Liver (tissue), 9 donors: ENCODE results near the gene PLXNA3. TPM values are rescaled to one million over a fixed set of nuclear protein-coding genes. Genes with fewer than 3 reads are reported as not detected.

Experiments used
- DNase-seq: peaks from one replicate; pipeline ENCODE4 v3.0.0-alpha.2; 2017; ENCODE audit warnings: low spot score
- H3K27ac ChIP-seq, 2 donors: one replicate each; pipeline ENCODE4 v1.7.0; 2013; ENCODE audit warnings: inconsistent platforms in 2 of 2, low read length in 2 of 2, control low read depth in 1 of 2, low read depth in 1 of 2, mild to moderate bottlenecking in 1 of 2
- H3K27me3 ChIP-seq, 4 donors: one replicate each; pipeline versions ENCODE4 v1.6.1 to v1.7.0; 2013; ENCODE audit warnings: low read length in 3 of 4, inconsistent platforms in 1 of 4, mild to moderate bottlenecking in 1 of 4, moderate library complexity in 1 of 4; ENCODE audit not compliant: control insufficient read depth in 4 of 4, insufficient read depth in 4 of 4
- H3K36me3 ChIP-seq, 4 donors: one replicate each; pipeline versions ENCODE4 v1.6.1 to v1.7.0; 2013; ENCODE audit warnings: low read length in 3 of 4, mild to moderate bottlenecking in 3 of 4, low read depth in 1 of 4, moderate library complexity in 1 of 4; ENCODE audit not compliant: control insufficient read depth in 4 of 4, insufficient read depth in 3 of 4
- H3K4me1 ChIP-seq, 4 donors: one replicate each; pipeline versions ENCODE4 v1.6.1 to v1.7.0; 2013; ENCODE audit warnings: low read length in 3 of 4, mild to moderate bottlenecking in 3 of 4, moderate library complexity in 1 of 4; ENCODE audit not compliant: control insufficient read depth in 4 of 4, insufficient read depth in 4 of 4
- H3K4me3 ChIP-seq, 3 donors: one replicate each; pipeline versions ENCODE4 v1.6.1 to v1.7.0; 2013; ENCODE audit warnings: low read length in 3 of 3, control low read depth in 1 of 3, low read depth in 1 of 3, mild to moderate bottlenecking in 1 of 3
- H3K9ac ChIP-seq, 2 donors: one replicate each; pipeline ENCODE4 v1.7.0; 2013; ENCODE audit warnings: low read length in 2 of 2, mild to moderate bottlenecking in 2 of 2, moderate library complexity in 2 of 2, control low read depth in 1 of 2, low read depth in 1 of 2
- H3K9me3 ChIP-seq, 4 donors: one replicate each; pipeline versions ENCODE4 v1.6.1 to v1.7.0; 2013; ENCODE audit warnings: low read length in 3 of 4; ENCODE audit not compliant: control insufficient read depth in 4 of 4
- ATF3 ChIP-seq: IDR thresholded peaks from 2 replicates; pipeline ENCODE4 v1.6.1; 2016; ENCODE audit warnings: antibody characterized with exemption
- CTCF ChIP-seq: fragments of 150-350 bp; IDR thresholded peaks from 2 replicates; pipeline ENCODE4 v1.5.1; 2017; ENCODE audit warnings: improper control_type of control experiment, low read depth, low read length; ENCODE audit not compliant: missing input control
- EGR1 ChIP-seq, 2 donors: IDR thresholded peaks; 2 replicates each; pipeline ENCODE4 v1.6.1; 2016 to 2018; ENCODE audit warnings: antibody characterized with exemption in 2 of 2, low read depth in 2 of 2
- FOXA1 ChIP-seq: IDR thresholded peaks from 2 replicates; pipeline ENCODE4 v1.6.1; 2016; ENCODE audit warnings: antibody characterized with exemption
- FOXA2 ChIP-seq: IDR thresholded peaks from 2 replicates; pipeline ENCODE4 v1.6.1; 2016; ENCODE audit warnings: antibody characterized with exemption
- GABPA ChIP-seq, 2 donors: IDR thresholded peaks in 1 of 2; conservative IDR thresholded peaks in 1 of 2; 2 replicates each; pipeline ENCODE4 v1.6.1; 2016; ENCODE audit warnings: antibody characterized with exemption in 2 of 2, mild to moderate bottlenecking in 1 of 2, moderate library complexity in 1 of 2
- HNF4G ChIP-seq: IDR thresholded peaks from 2 replicates; pipeline ENCODE4 v1.6.1; 2016; ENCODE audit warnings: antibody characterized with exemption
- JUND ChIP-seq, 2 donors: IDR thresholded peaks; 2 replicates each; pipeline ENCODE4 v1.6.1; 2016; ENCODE audit warnings: antibody characterized with exemption in 2 of 2
- MAX ChIP-seq: IDR thresholded peaks from 2 replicates; pipeline ENCODE4 v1.6.1; 2016; ENCODE audit warnings: antibody characterized with exemption
- NR2F2 ChIP-seq: IDR thresholded peaks from 2 replicates; pipeline ENCODE4 v1.6.1; 2016; ENCODE audit warnings: antibody characterized with exemption
- RAD21 ChIP-seq, 2 donors: IDR thresholded peaks; 2 replicates each; pipeline ENCODE4 v1.6.1; 2016; ENCODE audit warnings: antibody characterized with exemption in 2 of 2, mild to moderate bottlenecking in 2 of 2
- REST ChIP-seq: IDR thresholded peaks from 2 replicates; pipeline ENCODE4 v1.6.1; 2016; ENCODE audit warnings: antibody characterized with exemption, mild to moderate bottlenecking
- RXRA ChIP-seq, 2 donors: IDR thresholded peaks; 2 replicates each; pipeline ENCODE4 v1.6.1; 2017 to 2018; ENCODE audit warnings: antibody characterized with exemption in 2 of 2, mild to moderate bottlenecking in 1 of 2
- SP1 ChIP-seq: IDR thresholded peaks from 2 replicates; pipeline ENCODE4 v1.6.1; 2018; ENCODE audit warnings: antibody characterized with exemption, mild to moderate bottlenecking
- TAF1 ChIP-seq: conservative IDR thresholded peaks from 2 replicates; pipeline ENCODE4 v1.6.1; 2016; ENCODE audit warnings: antibody characterized with exemption, mild to moderate bottlenecking
- YY1 ChIP-seq: IDR thresholded peaks from 2 replicates; pipeline ENCODE4 v1.6.1; 2016; ENCODE audit warnings: antibody characterized with exemption, mild to moderate bottlenecking
- ZBTB33 ChIP-seq: IDR thresholded peaks from 2 replicates; pipeline ENCODE4 v1.6.1; 2016; ENCODE audit warnings: antibody characterized with exemption
- WGBS: extraction: QIAGEN DNeasy Blood & Tissue Kit; methylation state at CpG from one replicate; pipeline ENCODE4 v1.1.7; 2013; 5-methylcytosine and 5-hydroxymethylcytosine counted together
- polyA plus RNA-seq, 2 donors: library from polyadenylated mRNA; stranded (reverse) in 1 of 2; unstranded in 1 of 2; fragments of 200-250 nt in 1 of 2; fragments of >200 nt in 1 of 2; fragmentation: Nextera tagmentation in 1 of 2; extraction: Ambion mirVana in 1 of 2; gene quantifications; one replicate each; pipeline versions ENCODE4 v1.2.1 to v1.2.3, GENCODE V29; 2013 to 2015
- total RNA-seq, 2 donors: library from RNA; depleted of rRNA; stranded (reverse); fragments of >200 nt; gene quantifications; one replicate each; pipeline ENCODE4 v1.2.3, GENCODE V29; 2014
- donor health status: healthy.
- donor health status: healthy.
- donor health status: healthy.
- donor health status: healthy.
- donor health status: healthy.

The PLXNA3 gene
- total and polyA plus RNA-seq, 4 donors = 1.1 to 1.7 (median 1.5) TPM

GRCh38 chrX:154482786-154483185 is 24.7 kb downstream of the PLXNA3 start:
- no peak overlapping the region for H3K9ac ChIP-seq
- no peaks in the 10 kb centered on the region for H3K9me3 ChIP-seq
- H3K27me3 ChIP-seq = no peaks in the 10 kb centered on the region
- H3K36me3 ChIP-seq = peaks cover 0 to 6% (median under 1%) of the 10 kb centered on the region in 4 donors
- no peak overlapping the region for H3K27ac ChIP-seq
- no peak for DNase-seq
- H3K4me1 ChIP-seq = peaks cover 7 to 32% (median 18%) of the 10 kb centered on the region in 4 donors
- H3K4me3 ChIP-seq = no peak overlapping the region
- TF ChIP-seq TAF1 (no peak), ZBTB33 (no peak), SP1 (no peak), RXRA (IDR thresholded peaks at IDR 0.05) (no peak), REST (no peak), EGR1 (IDR thresholded peaks at IDR 0.05; ENCODE audit: low read depth in 2 of 2) (no peak), ATF3 (no peak), JUND (IDR thresholded peaks at IDR 0.05) (no peak), HNF4G (no peak), NR2F2 (no peak), GABPA (IDR thresholded peaks at IDR 0.05 in 1 of 2, conservative IDR thresholded peaks at IDR 0.05 in 1 of 2) (no peak), RAD21 (IDR thresholded peaks at IDR 0.05) (no peak), YY1 (no peak), CTCF (no peak), FOXA1 (no peak), FOXA2 (no peak)
- 92% methylated on average over 7 of the region's 7 CpGs for WGBS

- WGBS = 85% methylated on average over 7 of the region's 7 CpGs
- no peak overlapping the region for H3K4me3 ChIP-seq
- H3K27me3 ChIP-seq = no peaks in the 10 kb centered on the region
- no peak overlapping the region for H3K27ac ChIP-seq
- no peak for TF ChIP-seq NR2F2
- TF ChIP-seq JUND (IDR thresholded peaks at IDR 0.05) = no peak
- no peak for TF ChIP-seq RAD21 (IDR thresholded peaks at IDR 0.05)
- no peak for TF ChIP-seq MAX
- no peak for TF ChIP-seq GABPA (IDR thresholded peaks at IDR 0.05 in 1 of 2, conservative IDR thresholded peaks at IDR 0.05 in 1 of 2)
- no peak for TF ChIP-seq YY1
- peaks cover 0 to 6% (median 2%) of the 10 kb centered on the region in 4 donors for H3K36me3 ChIP-seq
- no peak overlapping the region for H3K9ac ChIP-seq
- H3K9me3 ChIP-seq = no peaks in the 10 kb centered on the region
- peaks cover 7 to 30% (median 16%) of the 10 kb centered on the region in 4 donors for H3K4me1 ChIP-seq
- no peak for DNase-seq
Measured at GRCh38 chrX:154483325-154483724, 25.2 kb downstream of the PLXNA3 start.
